HEK293T (cell line): ENCODE measurements around the gene GLOD5.

Experiments
- BHLHE40 ChIP-seq: fragments of 450-650 bp; IDR thresholded peaks from 2 replicates; pipeline ENCODE4 v1.6.1; 2016; ENCODE audit warnings: mild to moderate bottlenecking, moderate library complexity, borderline replicate concordance
- NFRKB ChIP-seq: fragments of 450-650 bp; IDR thresholded peaks from 2 replicates; pipeline ENCODE4 v1.6.1; 2016; ENCODE audit warnings: mild to moderate bottlenecking, moderate library complexity
- SP1 ChIP-seq: fragments of 450-650 bp; IDR thresholded peaks from 2 replicates; pipeline ENCODE4 v1.6.1; 2017

DNA sequence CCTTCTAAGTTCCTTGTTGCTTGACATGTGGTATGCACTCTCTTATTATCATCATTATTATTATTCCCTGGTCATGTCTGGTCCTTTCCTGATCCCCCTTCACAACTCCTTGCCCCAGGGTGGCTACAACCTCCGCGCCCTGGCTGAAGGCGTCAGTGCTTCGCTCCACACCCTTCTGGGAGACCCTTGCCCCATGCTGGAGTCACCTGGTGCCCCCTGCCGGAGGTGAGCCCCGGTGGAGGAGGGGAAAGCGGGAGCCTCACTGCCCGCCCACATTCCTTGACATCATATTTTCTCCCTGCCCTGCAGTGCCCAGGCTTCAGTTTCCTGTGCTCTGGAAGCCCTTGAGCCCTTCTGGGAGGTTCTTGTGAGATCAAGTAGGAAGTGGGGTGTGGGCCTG lies 53.7 kb downstream of the GLOD5 start:
- no peak for TF ChIP-seq NFRKB
- TF ChIP-seq BHLHE40 = no peak
- TF ChIP-seq SP1 = no peak
